SK-N-SH (cell line): ENCODE results near the gene TET2.

Experiments
- EP300 ChIP-seq, 2 experiments: IDR thresholded peaks; 2 replicates each; pipeline versions ENCODE4 v1.4.0 to v1.6.1; 2012; ENCODE audit warnings: borderline replicate concordance in 1 of 2, low read depth in 1 of 2, low read length in 1 of 2
- FOSL2 ChIP-seq: IDR thresholded peaks from 2 replicates; pipeline ENCODE4 v1.4.0; 2012; ENCODE audit warnings: low read depth, mild to moderate bottlenecking, moderate library complexity, borderline replicate concordance
- POLR2AphosphoS5 ChIP-seq: IDR thresholded peaks from 2 replicates; pipeline ENCODE4 v1.6.1; 2012; ENCODE audit warnings: low read depth, low read length
- RFX5 ChIP-seq: IDR thresholded peaks from 2 replicates; pipeline ENCODE4 v1.6.1; 2012; ENCODE audit warnings: mild to moderate bottlenecking, improper control_type of control experiment, low read length
- SMC3 ChIP-seq: IDR thresholded peaks from 2 replicates; pipeline ENCODE4 v1.6.1; 2012; ENCODE audit warnings: low read depth, low read length, improper control_type of control experiment
- TAF1 ChIP-seq: IDR thresholded peaks from 2 replicates; pipeline ENCODE4 v1.6.1; 2012; ENCODE audit warnings: low read depth, mild to moderate bottlenecking, low read length, moderate library complexity, borderline replicate concordance
- TCF12 ChIP-seq: IDR thresholded peaks from 2 replicates; pipeline ENCODE4 v1.4.0; 2012
- YY1 ChIP-seq: IDR thresholded peaks from 2 replicates; pipeline ENCODE4 v1.4.0; 2012; ENCODE audit warnings: low read depth, mild to moderate bottlenecking
- TF ChIP-seq, protein P1 (sequence below): fragments of 200-600 bp; sonication (generic); IDR thresholded peaks from 2 replicates; pipeline ENCODE4 v1.6.1; 2017; ENCODE audit warnings: antibody characterized with exemption, mild to moderate bottlenecking, moderate library complexity
- TF ChIP-seq, protein P2 (sequence below): IDR thresholded peaks from 2 replicates; pipeline ENCODE4; 2012
- TF ChIP-seq, protein P3 (sequence below): IDR thresholded peaks from 2 replicates; pipeline ENCODE4 v1.6.1; 2012; ENCODE audit warnings: mild to moderate bottlenecking, low read depth, low read length, moderate library complexity
- TF ChIP-seq, protein P4 (sequence below): IDR thresholded peaks from 2 replicates; pipeline ENCODE4 v1.4.0; 2012; ENCODE audit warnings: low read depth, borderline replicate concordance

DNA sequence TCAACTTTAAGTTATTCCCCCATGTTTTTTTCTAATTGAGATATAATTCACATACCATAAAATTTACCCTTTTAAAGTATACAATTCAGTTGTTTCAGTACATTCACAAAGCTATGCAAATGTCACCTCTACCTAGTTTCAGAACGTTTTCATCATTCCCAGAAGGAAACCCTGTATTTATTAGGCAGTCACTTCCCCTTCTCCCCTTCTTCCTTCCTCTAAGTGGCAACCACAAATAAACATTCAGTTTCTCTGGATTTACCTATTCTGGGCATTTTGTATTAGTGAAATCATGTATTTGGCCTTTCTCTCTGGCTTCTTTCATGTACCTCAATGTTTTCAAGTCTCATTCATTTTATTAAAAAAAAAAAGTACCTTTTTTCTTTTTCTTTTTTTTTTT is 101.9 kb downstream of the TET2 start:
- TF ChIP-seq, protein P1, sequence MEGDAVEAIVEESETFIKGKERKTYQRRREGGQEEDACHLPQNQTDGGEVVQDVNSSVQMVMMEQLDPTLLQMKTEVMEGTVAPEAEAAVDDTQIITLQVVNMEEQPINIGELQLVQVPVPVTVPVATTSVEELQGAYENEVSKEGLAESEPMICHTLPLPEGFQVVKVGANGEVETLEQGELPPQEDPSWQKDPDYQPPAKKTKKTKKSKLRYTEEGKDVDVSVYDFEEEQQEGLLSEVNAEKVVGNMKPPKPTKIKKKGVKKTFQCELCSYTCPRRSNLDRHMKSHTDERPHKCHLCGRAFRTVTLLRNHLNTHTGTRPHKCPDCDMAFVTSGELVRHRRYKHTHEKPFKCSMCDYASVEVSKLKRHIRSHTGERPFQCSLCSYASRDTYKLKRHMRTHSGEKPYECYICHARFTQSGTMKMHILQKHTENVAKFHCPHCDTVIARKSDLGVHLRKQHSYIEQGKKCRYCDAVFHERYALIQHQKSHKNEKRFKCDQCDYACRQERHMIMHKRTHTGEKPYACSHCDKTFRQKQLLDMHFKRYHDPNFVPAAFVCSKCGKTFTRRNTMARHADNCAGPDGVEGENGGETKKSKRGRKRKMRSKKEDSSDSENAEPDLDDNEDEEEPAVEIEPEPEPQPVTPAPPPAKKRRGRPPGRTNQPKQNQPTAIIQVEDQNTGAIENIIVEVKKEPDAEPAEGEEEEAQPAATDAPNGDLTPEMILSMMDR, result no peak
- TF ChIP-seq SMC3, result no peak
- TF ChIP-seq TAF1, result no peak
- no peak for TF ChIP-seq EP300 (IDR thresholded peaks at IDR 0.05; ENCODE audit: borderline replicate concordance in 1 of 2, low read depth in 1 of 2, low read length in 1 of 2)
- TF ChIP-seq YY1, result no peak
- TF ChIP-seq, protein P2, sequence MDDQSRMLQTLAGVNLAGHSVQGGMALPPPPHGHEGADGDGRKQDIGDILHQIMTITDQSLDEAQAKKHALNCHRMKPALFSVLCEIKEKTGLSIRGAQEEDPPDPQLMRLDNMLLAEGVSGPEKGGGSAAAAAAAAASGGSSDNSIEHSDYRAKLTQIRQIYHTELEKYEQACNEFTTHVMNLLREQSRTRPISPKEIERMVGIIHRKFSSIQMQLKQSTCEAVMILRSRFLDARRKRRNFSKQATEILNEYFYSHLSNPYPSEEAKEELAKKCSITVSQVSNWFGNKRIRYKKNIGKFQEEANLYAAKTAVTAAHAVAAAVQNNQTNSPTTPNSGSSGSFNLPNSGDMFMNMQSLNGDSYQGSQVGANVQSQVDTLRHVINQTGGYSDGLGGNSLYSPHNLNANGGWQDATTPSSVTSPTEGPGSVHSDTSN, result no peak
- TF ChIP-seq RFX5, result no peak
- TF ChIP-seq TCF12, result no peak
- TF ChIP-seq POLR2AphosphoS5, result no peak
- TF ChIP-seq, protein P3, sequence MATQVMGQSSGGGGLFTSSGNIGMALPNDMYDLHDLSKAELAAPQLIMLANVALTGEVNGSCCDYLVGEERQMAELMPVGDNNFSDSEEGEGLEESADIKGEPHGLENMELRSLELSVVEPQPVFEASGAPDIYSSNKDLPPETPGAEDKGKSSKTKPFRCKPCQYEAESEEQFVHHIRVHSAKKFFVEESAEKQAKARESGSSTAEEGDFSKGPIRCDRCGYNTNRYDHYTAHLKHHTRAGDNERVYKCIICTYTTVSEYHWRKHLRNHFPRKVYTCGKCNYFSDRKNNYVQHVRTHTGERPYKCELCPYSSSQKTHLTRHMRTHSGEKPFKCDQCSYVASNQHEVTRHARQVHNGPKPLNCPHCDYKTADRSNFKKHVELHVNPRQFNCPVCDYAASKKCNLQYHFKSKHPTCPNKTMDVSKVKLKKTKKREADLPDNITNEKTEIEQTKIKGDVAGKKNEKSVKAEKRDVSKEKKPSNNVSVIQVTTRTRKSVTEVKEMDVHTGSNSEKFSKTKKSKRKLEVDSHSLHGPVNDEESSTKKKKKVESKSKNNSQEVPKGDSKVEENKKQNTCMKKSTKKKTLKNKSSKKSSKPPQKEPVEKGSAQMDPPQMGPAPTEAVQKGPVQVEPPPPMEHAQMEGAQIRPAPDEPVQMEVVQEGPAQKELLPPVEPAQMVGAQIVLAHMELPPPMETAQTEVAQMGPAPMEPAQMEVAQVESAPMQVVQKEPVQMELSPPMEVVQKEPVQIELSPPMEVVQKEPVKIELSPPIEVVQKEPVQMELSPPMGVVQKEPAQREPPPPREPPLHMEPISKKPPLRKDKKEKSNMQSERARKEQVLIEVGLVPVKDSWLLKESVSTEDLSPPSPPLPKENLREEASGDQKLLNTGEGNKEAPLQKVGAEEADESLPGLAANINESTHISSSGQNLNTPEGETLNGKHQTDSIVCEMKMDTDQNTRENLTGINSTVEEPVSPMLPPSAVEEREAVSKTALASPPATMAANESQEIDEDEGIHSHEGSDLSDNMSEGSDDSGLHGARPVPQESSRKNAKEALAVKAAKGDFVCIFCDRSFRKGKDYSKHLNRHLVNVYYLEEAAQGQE, result no peak
- TF ChIP-seq, protein P4, sequence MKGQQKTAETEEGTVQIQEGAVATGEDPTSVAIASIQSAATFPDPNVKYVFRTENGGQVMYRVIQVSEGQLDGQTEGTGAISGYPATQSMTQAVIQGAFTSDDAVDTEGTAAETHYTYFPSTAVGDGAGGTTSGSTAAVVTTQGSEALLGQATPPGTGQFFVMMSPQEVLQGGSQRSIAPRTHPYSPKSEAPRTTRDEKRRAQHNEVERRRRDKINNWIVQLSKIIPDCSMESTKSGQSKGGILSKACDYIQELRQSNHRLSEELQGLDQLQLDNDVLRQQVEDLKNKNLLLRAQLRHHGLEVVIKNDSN, result no peak
- TF ChIP-seq FOSL2, result no peak
